Suppressor macrophage treated with lipopolysaccharide for 1 hour (primary cell): Measurements from ENCODE around the gene ANKRD34A.
"Not testable (repeated sequence)": the region's sequence is repeated elsewhere in the genome, so short reads cannot be mapped to it uniquely, and the experiment has no call there.

ENCODE experiments used
- DNase-seq, 3 donors: peaks; one replicate each; pipeline ENCODE4 v3.0.0-alpha.2; 2020 to 2022

The ANKRD34A gene

DNA sequence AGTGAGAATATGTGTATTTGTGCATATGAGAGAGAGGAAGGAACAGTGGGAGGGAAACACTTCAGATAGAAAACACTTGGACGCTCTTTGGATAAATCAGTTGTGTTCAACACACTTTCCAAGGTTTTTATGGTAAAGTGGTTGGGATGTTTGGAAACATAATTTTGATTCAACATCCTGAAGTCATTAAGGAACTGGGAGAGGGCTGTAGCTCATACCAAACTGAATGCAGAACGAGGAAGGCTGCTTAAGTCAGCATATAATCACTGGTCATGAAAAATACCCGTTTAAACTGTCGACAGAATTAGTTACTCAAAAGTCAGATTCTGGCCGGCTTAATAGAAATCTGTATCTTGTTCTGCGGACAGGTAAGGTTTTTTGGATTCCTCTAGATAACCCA, 21.5 kb downstream of the ANKRD34A start:
- DNase-seq = no peak

DNA sequence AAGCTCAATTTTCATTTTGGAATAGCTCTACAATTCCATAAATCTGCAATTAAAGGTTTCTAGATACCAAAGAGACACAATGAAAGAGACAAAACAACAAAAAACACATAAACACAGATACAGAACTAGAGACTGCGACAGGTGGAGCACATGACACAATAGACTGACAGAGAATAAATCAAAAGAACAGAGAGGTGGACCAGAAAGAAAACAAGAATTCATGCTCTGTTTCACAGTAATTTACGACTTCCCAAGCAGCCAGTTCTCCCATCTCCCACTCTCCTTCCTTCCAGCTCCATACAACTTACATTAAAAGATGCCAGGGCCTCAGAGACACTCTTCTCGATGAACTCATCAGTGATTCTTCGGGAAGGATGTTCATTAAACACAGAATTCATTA, 22.0 kb downstream of the ANKRD34A start:
- DNase-seq = no peak

DNA sequence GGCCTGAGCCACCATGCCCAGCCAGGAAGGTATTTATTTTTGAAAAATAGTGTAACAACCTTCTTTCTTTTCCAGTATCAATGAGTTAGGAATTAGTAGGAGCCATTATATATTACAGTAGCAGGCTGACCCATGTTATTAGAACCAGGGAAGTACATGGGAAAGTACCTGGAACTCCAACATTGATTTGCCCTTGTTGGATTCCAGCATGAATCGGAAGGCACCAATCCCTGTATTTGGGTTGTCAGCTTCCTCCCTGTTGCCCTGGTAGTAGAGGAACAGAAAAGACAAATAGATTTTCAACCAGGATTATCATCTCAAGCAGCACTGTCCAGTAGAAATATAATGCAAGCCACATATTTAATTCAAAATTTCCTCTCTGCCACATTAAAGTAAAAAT, 26.9 kb downstream of the ANKRD34A start:
- peak; percentile 36 to 51 (median 49) for DNase-seq

DNA sequence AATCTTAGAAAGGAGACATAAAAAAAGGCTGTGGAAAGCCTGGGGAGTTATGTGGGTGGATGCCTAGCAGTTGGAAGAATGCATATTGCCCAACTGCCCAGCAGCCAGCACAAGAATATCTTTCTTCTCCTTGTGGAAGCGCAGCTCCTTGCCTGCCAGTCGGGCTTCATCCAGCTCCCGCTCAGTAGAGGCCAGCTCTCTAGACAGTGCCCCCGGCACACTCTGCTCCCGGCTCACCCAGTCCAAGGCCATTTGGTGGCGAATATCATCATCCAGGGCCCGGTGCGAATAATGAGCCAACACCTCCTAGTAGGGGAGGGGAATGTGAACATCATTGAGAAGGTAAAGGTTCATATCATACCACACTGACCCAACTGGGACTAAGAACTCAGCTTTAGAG, 28.1 kb downstream of the ANKRD34A start:
- DNase-seq = peak in 1 of 3 donors; percentile 16

DNA sequence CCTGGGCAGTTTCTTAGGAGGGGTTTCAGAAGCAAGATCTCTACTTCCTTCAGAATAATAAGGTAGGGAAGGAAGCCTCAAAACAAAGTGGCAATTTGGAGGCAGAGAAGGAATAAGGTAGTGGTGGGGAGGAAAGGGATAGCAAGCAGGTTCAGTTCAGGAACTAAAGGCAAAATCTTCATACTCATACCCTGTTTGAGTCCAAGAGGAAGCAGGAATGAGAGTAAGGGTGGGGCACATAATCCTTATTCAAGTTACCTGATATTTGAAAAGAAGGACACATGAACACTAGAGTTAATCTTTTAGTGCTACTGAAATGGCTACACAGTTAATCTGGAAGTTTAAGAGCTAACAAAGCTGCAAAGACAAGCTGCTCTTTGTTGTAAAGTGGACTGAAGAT, 28.7 kb downstream of the ANKRD34A start:
- DNase-seq = no peak

DNA sequence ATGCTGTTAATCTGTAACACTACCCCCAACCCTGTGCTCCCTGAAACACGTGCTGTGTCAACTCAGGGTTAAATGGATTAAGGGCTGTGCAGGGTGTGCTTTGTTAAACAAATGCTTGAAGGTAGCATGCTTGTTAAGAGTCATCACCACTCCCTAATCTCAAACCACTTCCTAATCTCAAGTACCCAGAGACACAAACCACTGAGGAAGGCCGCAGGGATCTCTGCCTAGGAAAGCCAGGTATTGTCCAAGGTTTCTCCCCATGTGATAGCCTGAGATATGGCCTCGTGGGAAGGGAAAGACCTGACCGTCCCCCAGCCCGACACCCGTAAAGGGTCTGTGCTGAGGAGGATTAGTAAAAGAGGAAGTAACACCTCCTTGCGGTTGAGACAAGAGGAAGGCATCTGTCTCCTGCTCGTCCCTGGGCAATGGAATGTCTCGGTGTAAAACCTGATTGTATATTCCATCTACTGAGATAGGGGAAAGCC, 31.8 kb downstream of the ANKRD34A start:
- DNase-seq = not testable (repeated sequence)

DNA sequence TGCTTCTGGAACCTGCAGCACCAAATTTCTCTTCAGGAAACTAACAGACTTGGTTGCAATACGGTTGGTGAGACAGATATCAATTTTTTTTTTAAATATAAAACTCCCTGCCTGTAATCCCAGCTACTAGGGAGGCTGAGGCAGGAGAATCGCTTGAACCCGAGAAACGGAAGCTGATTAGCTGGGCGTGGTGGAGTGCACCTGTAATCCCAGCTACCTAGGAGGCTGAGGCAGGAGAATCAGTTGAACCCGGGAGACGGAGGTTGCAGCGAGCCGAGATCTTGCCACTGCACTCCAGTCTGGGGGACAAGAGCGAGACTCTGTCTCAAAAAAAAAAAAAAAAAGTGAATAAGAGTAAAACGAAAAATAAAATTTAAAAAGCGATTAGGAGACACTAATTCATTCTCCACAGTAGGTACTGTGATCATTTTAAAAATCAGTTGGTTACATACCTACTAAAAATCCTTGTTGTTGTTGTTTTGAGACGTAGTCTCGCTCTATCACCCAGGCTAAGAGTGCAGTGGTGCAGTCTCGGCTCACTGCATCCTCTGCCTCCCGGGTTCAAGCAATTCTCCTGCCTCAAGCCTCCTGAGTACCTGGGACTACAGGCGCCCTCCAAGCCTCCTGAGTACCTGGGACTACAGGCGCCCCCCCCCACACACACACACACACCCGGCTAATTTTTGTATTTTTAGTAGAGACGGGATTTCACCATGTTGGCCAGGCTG, 36.3 kb downstream of the ANKRD34A start:
- DNase-seq = no peak

DNA sequence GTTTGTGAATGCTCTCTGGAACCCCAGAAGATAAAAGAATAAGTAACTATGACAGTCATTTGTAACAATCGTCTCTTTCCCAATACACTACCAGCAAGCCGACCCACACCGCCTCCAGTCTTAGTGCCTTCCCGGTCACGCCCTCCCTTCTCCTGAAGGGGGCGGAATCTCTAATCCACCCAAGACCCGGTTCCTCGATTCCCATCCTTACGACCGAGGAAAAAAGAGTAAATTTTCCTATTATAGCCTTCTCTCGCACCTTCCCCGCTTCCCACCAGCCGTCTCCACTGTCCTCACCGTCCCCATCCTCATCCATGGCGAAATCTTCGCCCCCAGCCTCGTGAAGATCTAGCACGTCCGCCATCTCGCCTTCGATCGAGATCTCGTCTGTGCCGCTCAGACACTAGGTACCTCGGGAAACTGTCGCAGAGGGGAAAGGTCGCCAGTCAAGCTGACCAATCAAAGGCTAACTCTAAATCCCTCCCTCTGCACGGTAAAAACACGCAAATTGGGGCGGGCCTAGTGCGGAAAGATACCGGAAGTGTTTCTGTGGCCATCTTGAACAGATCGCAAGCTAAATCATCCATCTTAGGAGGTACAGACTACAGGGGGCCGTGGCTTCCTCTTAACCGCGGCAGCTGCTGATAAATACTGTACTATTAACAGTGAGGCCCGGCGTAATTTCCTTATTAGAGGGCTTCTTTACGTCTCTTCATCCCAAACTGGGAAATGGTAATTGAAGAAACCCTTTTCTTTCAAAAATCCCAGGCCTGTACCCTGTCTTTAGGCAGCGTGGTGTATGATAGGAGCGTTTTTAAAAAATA, 37.1 kb downstream of the ANKRD34A start, which contains the start of gene RBM8A:
Gene RBM8A, minus strand, starts transcription at position 422 of the 824 bp plus-strand sequence. Its CDS starts 58 bp downstream, at position 364.
- DNase-seq = peak; percentile 96 to 99 (median 99)

DNA sequence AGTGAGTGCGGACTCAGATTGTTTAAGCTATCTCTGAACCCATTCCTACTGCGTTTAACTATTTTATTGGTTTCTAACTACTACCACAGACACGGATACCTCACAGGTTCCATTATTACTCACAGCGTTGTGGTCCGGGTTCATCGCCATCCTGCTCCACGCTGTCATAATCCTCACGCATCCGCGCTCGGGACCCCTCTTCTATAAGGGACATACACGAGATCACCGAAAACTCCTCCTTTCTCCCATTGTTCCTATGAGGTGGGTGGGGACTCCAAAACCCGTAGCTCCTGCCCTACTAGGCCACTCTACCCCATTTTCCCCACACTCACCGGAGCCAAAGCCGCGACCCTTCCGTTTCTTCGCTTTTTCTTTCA, 37.7 kb downstream of the ANKRD34A start:
- peak in 1 of 3 donors; percentile 12 for DNase-seq

DNA sequence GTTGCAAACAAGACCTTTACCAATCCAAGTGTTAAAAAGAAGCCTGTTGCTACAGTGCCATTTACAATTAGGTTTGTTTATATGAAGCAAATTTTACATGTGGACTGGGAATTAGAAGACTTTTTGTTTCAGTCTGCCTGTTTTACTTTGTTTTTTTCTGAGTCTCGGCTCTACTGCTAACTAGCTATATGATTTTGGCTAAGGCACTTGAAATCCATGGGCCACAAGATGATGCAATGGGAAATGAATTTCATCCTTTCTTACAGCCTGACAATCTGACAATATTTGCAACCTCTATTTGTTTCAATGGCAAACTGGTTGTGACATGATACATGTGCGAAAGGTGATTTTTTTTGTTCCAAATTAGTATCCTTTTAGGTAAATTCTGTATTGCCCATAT, 42.1 kb downstream of the ANKRD34A start:
- DNase-seq = no peak

DNA sequence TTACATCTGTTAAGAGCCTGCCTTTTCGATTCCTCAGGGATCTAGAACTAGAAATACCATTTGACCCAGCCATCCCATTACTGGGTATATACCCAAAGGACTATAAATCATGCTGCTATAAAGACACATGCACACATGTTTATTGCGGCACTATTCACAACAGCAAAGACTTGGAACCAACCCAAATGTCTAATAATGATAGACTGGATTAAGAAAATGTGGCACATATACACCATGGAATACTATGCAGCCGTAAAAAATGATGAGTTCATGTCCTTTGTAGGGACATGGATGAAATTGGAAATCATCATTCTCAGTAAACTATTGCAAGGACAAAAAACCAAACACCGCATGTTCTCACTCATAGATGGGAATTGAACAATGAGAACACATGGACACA, 44.1 kb downstream of the ANKRD34A start:
- not testable (repeated sequence) for DNase-seq

DNA sequence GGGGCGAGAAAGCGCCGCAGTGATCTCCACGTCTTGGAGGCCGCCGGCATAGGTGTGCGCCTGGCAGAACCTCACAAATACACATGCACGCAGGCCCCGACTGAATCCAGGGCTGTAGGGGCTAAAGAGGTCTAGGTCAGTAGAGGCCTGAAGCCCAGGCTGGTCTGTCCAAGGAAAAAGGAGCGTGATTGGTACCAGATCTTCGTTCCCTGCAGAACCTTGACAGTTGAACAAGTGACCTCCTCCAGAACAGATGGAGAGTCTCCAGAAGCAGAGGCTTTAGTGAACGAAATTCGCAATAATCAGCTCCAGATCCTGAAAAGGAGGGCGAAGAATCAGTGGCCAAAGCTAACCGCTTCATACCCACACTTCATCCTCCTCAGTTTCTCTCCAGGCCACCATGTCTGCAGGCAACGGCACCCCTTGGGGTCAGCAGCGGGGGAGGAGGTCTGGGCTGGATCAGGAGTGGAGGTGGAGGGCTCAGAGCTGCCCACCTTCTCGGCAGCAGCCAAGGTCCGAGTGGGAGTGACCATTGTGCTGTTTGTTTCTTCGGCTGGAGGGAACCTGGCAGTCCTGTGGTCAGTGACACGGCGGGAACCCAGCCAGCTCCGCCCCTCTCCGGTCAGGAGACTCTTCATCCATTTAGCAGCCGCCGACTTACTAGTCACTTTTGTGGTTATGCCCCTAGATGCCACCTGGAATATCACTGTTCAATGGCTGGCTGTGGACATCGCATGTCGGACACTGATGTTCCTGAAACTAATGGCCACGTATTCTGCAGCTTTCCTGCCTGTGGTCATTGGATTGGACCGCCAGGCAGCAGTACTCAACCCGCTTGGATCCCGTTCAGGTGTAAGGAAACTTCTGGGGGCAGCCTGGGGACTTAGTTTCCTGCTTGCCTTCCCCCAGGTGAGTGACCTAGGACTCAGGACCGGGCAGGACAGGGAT, 45.1 kb downstream of the ANKRD34A start:
- DNase-seq = peak; percentile 48 to 61 (median 55)

DNA sequence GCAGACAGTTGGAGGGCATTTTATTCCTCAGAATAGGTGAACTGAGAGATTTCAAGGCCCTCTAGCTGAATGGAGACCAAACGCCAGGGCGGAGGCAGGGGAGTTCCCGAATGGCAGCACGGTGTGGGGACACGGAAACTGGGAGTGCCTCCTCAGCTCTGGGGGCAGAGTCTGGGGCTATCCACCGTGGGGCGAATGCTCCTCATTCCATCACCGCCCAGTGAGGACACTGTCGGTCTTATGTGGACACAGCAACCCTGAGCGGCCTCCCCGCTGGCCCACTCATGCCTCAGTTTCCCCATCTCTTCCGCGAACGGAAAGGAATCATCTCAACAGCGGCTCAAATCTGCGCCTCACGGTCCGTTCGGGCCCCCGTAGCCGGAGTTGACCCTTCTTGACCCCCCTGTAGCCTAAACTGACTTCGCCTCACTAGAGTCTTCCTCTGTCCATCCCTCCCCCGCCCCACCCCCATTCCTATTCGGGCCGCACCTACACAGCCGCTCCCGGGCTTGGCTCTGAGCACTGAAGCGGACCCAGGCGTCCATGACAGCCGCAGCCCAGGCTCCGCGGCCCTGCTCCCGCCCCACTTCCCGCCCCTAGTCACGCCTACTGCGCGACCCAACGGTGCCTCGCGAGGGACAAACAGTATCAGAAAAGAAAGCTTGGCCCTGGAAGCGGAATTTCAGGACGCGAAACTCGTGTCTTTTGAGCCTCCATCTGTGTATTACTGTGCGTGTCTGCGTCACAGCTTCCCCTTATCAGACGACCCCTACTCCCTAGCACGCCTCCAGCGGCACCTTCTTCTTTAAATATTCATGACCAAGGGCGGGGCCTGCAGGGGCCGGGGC, 46.0 kb downstream of the ANKRD34A start, which contains the start of gene PEX11B:
Gene PEX11B, minus strand, starts transcription at position 574 of the 848 bp plus-strand sequence. Its CDS starts 29 bp downstream, at position 545.
- DNase-seq = peak; percentile 91 to 94 (median 94)

DNA sequence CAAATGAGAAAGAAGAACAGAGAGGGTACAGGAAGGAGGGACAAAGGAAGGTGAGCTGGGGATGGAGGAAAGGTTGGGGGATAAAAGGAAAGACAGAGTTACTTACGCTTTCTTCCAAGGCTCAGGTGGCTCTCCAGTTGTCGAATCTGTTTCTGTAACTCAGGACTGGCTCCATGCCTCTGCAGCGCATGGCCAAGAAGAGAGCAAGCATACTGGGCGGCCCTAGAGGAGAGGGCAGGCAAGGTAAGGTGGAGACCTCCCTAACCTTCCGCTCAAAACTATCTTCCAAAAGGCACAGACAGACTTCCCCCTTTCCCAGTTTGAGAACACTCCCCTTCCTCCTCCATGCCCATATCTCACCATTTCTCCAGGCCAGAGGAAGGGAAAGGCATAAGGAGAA, 46.8 kb downstream of the ANKRD34A start:
- peak in 1 of 3 donors; percentile 6 for DNase-seq

DNA sequence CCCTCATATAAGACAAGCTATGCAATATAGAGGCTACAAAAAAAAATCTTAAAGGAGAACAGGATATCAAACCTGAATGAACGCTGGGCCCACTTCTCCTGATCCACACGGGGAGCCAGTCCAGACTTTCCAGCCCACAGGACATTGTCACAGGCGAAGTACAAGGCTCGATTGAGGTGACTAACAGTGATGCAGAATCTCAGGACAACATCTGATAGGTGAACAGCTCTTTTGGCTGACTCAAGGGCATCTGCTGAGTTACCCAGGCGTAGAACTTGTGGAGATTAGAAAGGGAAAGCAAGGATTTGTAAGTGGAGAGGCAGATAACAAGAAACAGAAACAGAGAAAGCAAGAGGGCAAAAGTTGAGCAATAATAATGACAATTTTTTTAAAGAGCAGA, 47.6 kb downstream of the ANKRD34A start:
- no peak for DNase-seq

DNA sequence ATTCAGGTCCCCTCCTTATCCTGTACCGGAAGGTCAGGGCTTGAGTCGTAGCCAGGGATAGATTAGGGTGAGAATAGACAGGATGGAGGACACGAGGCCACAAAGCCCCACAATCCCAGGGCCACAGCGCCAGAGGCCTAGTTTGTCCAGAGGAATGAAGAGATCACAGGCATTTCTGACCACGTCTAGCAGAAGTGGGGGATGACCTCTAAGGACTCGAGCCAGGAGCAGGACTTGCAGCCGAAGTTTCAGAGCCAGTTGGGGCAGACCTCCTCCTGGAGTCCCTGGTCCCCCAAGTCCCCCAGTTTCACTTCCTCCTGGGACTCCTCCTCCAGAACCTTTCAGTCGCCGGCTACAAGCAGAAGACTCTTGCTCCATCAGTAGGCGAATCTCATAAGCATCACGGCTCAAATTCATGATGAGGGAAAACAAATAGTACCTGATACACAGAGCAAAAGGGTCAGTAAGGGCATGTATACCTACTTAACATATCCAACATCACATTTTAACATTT, 52.2 kb downstream of the ANKRD34A start:
- no peak for DNase-seq
